HepG2 (cell line): ENCODE measurements around the gene SUSD2. TPM values are rescaled to one million over a fixed set of nuclear protein-coding genes. Genes with fewer than 3 reads are reported as not detected.

ENCODE experiments used
- ARHGAP35 ChIP-seq: sonication (generic); formaldehyde crosslinking; IDR thresholded peaks from 2 replicates; pipeline ENCODE4 v1.9.0; 2022; ENCODE audit warnings: mild to moderate bottlenecking, inconsistent platforms, moderate library complexity, missing genetic modification reagents, borderline replicate concordance
- BHLHE40 ChIP-seq: IDR thresholded peaks from 2 replicates; pipeline ENCODE4 v1.6.1; 2011; ENCODE audit warnings: low read length, improper control_type of control experiment
- FOXA1 ChIP-seq, 2 experiments: fragments of 450-650 bp in 1 of 2; sonication (generic) in 1 of 2; formaldehyde crosslinking in 1 of 2; IDR thresholded peaks; 2 replicates each; pipeline versions ENCODE4 v1.4.0 to v1.6.1; 2016 to 2020; ENCODE audit warnings: missing genetic modification reagents in 1 of 2
- GMEB1 ChIP-seq: sonication (generic); formaldehyde crosslinking; IDR thresholded peaks from 2 replicates; pipeline ENCODE4 v1.5.1; 2020; ENCODE audit warnings: missing genetic modification reagents, mild to moderate bottlenecking, borderline replicate concordance
- MYC ChIP-seq: sonication (generic); formaldehyde crosslinking; IDR thresholded peaks from 2 replicates; pipeline ENCODE4 v1.9.0; 2021; ENCODE audit warnings: missing genetic modification reagents, borderline replicate concordance
- NONO ChIP-seq, 2 experiments: fragments of 450-650 bp in 1 of 2; sonication (generic) in 1 of 2; formaldehyde crosslinking in 1 of 2; IDR thresholded peaks in 1 of 2; conservative IDR thresholded peaks in 1 of 2; 2 replicates each; pipeline versions ENCODE4 v1.6.1 to v1.8.0; 2017 to 2022; ENCODE audit warnings: mild to moderate bottlenecking in 1 of 2, missing genetic modification reagents in 1 of 2, moderate library complexity in 1 of 2
- PAF1 ChIP-seq: IDR thresholded peaks from 2 replicates; pipeline ENCODE4 v1.6.1; 2016; ENCODE audit warnings: missing genetic modification reagents, missing compliant biosample characterization
- WIZ ChIP-seq: sonication (generic); formaldehyde crosslinking; IDR thresholded peaks from 2 replicates; pipeline ENCODE4 v1.5.1; 2020; ENCODE audit warnings: mild to moderate bottlenecking, missing genetic modification reagents
- ZBED4 ChIP-seq: sonication (generic); formaldehyde crosslinking; IDR thresholded peaks from 2 replicates; pipeline ENCODE4 v1.4.0; 2020; ENCODE audit warnings: missing genetic modification reagents, borderline replicate concordance
- ZNF205 ChIP-seq: IDR thresholded peaks from 2 replicates; pipeline ENCODE4 v1.6.1; 2018; ENCODE audit warnings: missing biosample characterization, missing genetic modification reagents
- ZNF333 ChIP-seq: sonication (generic); formaldehyde crosslinking; IDR thresholded peaks from 2 replicates; pipeline ENCODE4 v1.4.0; 2020; ENCODE audit warnings: mild to moderate bottlenecking, missing genetic modification reagents, borderline replicate concordance
- ZNF614 ChIP-seq: IDR thresholded peaks from 2 replicates; pipeline ENCODE4 v1.6.1; 2018; ENCODE audit warnings: missing biosample characterization, missing genetic modification reagents, inconsistent platforms, borderline replicate concordance
- ZNF761 ChIP-seq: sonication (generic); formaldehyde crosslinking; conservative IDR thresholded peaks from 2 replicates; pipeline ENCODE4 v1.4.0; 2020; ENCODE audit warnings: mild to moderate bottlenecking, missing genetic modification reagents
- ZNF768 ChIP-seq: sonication (generic); formaldehyde crosslinking; IDR thresholded peaks from 2 replicates; pipeline ENCODE4 v1.4.0; 2020; ENCODE audit warnings: missing genetic modification reagents
- polyA plus RNA-seq, 8 experiments: library from polyadenylated mRNA; depleted of rRNA in 3 of 8; stranded (reverse) in 7 of 8; unstranded in 1 of 8; fragments of >200 nt; fragmentation: Illumina TruSeq in 4 of 8; extraction: Trizol in 4 of 8; gene quantifications; 2 replicates each; pipeline versions ENCODE4 v1.2.1 to v1.2.3, GENCODE V29; 2011 to 2016; ENCODE audit warnings: low read depth in 4 of 8, missing spikeins in 1 of 8, mixed read lengths in 1 of 8; ENCODE audit not compliant: insufficient read depth in 1 of 8
- total RNA-seq, 5 experiments: library from RNA; depleted of rRNA; stranded (reverse); fragments of >200 nt; fragmentation: Illumina TruSeq; extraction: Trizol; gene quantifications; 2 replicates each; pipeline ENCODE4 v1.2.3, GENCODE V29; 2016; ENCODE audit warnings: low read depth in 1 of 5
- TF ChIP-seq, protein P1 (sequence below): sonication (generic); formaldehyde crosslinking; IDR thresholded peaks from 2 replicates; pipeline ENCODE4 v1.5.0; 2020; ENCODE audit warnings: mild to moderate bottlenecking, missing genetic modification reagents
- TF ChIP-seq, protein P2 (sequence below): IDR thresholded peaks from 2 replicates; pipeline ENCODE4 v1.6.1; 2016; ENCODE audit warnings: mild to moderate bottlenecking
- TF ChIP-seq, protein P3 (sequence below): IDR thresholded peaks from 2 replicates; pipeline ENCODE4 v1.6.1; 2016; ENCODE audit warnings: low read depth

Gene SUSD2
- total and polyA plus RNA-seq, 2 of the 13 experiments (the other 11 are each of a cell fraction or from before 2014, with no cell fraction given), result 2.1 to 11.0 TPM

GRCh38 chr22:24156141-24156912 is 25.0 kb upstream of the SUSD2 start (continued):
- TF ChIP-seq, protein P1, sequence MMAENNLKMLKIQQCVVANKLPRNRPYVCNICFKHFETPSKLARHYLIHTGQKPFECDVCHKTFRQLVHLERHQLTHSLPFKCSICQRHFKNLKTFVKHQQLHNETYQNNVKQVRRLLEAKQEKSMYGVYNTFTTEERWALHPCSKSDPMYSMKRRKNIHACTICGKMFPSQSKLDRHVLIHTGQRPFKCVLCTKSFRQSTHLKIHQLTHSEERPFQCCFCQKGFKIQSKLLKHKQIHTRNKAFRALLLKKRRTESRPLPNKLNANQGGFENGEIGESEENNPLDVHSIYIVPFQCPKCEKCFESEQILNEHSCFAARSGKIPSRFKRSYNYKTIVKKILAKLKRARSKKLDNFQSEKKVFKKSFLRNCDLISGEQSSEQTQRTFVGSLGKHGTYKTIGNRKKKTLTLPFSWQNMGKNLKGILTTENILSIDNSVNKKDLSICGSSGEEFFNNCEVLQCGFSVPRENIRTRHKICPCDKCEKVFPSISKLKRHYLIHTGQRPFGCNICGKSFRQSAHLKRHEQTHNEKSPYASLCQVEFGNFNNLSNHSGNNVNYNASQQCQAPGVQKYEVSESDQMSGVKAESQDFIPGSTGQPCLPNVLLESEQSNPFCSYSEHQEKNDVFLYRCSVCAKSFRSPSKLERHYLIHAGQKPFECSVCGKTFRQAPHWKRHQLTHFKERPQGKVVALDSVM (CRISPR knock-in tag), result no peak; the same call in 1 of the 2 replicates
- TF ChIP-seq, protein P2, sequence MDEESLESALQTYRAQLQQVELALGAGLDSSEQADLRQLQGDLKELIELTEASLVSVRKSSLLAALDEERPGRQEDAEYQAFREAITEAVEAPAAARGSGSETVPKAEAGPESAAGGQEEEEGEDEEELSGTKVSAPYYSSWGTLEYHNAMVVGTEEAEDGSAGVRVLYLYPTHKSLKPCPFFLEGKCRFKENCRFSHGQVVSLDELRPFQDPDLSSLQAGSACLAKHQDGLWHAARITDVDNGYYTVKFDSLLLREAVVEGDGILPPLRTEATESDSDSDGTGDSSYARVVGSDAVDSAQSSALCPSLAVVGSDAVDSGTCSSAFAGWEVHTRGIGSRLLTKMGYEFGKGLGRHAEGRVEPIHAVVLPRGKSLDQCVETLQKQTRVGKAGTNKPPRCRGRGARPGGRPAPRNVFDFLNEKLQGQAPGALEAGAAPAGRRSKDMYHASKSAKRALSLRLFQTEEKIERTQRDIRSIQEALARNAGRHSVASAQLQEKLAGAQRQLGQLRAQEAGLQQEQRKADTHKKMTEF (CRISPR knock-in tag), result no peak
- TF ChIP-seq, protein P3, sequence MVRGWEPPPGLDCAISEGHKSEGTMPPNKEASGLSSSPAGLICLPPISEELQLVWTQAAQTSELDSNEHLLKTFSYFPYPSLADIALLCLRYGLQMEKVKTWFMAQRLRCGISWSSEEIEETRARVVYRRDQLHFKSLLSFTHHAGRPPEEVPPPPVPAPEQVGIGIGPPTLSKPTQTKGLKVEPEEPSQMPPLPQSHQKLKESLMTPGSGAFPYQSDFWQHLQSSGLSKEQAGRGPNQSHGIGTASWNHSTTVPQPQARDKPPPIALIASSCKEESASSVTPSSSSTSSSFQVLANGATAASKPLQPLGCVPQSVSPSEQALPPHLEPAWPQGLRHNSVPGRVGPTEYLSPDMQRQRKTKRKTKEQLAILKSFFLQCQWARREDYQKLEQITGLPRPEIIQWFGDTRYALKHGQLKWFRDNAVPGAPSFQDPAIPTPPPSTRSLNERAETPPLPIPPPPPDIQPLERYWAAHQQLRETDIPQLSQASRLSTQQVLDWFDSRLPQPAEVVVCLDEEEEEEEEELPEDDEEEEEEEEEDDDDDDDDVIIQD (CRISPR knock-in tag), result no peak
- TF ChIP-seq NONO (IDR thresholded peaks at IDR 0.05) (no peak), NONO (CRISPR knock-in tag; conservative IDR thresholded peaks at IDR 0.05) (0 out of 2 replicates have a peak, but pooled peaks have one; percentile 28), PAF1 (CRISPR knock-in tag) (no peak), ZNF333 (0 out of 2 replicates have a peak, but pooled peaks have one; percentile 12), ZNF761 (CRISPR knock-in tag) (0 out of 2 replicates have a peak, but pooled peaks have one; percentile 50), ZBED4 (CRISPR knock-in tag) (0 out of 2 replicates have a peak, but pooled peaks have one; percentile 32), ZNF614 (CRISPR knock-in tag) (no peak), FOXA1 (IDR thresholded peaks at IDR 0.05) (no peak), FOXA1 (CRISPR knock-in tag; IDR thresholded peaks at IDR 0.05) (no peak), ARHGAP35 (CRISPR knock-in tag) (0 out of 2 replicates have a peak, but pooled peaks have one; percentile 43), GMEB1 (CRISPR knock-in tag) (no peak), ZNF205 (CRISPR knock-in tag) (peak; percentile 39; the same call in 1 of the 2 replicates), BHLHE40 (no peak), MYC (CRISPR knock-in tag) (no peak; the same call in 1 of the 2 replicates), WIZ (no peak), ZNF768 (no peak)
